HL-60 (cell line): ENCODE results near the gene PDGFA.

ENCODE experiments used
- DNase-seq, 2 experiments: peaks; one replicate each; pipeline ENCODE4 v3.0.0-alpha.2; 2010 to 2020; ENCODE audit warnings: low read depth in 1 of 2, low spot score in 1 of 2
- H3K27ac ChIP-seq: fragments of 250-450 bp; sonication (Bioruptor Pico); replicated peaks from 2 replicates; pipeline ENCODE4 v1.5.1; 2020; ENCODE audit warnings: mild to moderate bottlenecking, moderate library complexity
- H3K27me3 ChIP-seq: fragments of 250-450 bp; sonication (Bioruptor Pico); 2 replicates; pipeline ENCODE4 v1.5.1; 2021; ENCODE audit warnings: mild to moderate bottlenecking, moderate library complexity; ENCODE audit not compliant: insufficient read depth, poor library complexity, severe bottlenecking
- H3K4me3 ChIP-seq: replicated peaks from 2 replicates; pipeline ENCODE4 v1.5.1; 2011; ENCODE audit warnings: mild to moderate bottlenecking, control low read depth, low read length; ENCODE audit not compliant: insufficient read depth
- GABPA ChIP-seq: IDR thresholded peaks from 2 replicates; pipeline ENCODE4 v1.6.1; 2012; ENCODE audit warnings: low read depth
- POLR2AphosphoS5 ChIP-seq: IDR thresholded peaks from 2 replicates; pipeline ENCODE4 v1.6.1; 2012; ENCODE audit warnings: low read depth
- SPI1 ChIP-seq: IDR thresholded peaks from 2 replicates; pipeline ENCODE4 v1.6.1; 2012; ENCODE audit warnings: low read depth, mild to moderate bottlenecking, borderline replicate concordance
- TF ChIP-seq, protein P1 (sequence below): IDR thresholded peaks from 2 replicates; pipeline ENCODE4 v1.6.1; 2012; ENCODE audit warnings: low read depth; ENCODE audit not compliant: insufficient replicate concordance
- TF ChIP-seq, protein P2 (sequence below): IDR thresholded peaks from one replicate; pipeline ENCODE4 v1.5.1; 2011; ENCODE audit warnings: low read length, control low read depth, inconsistent platforms; ENCODE audit not compliant: insufficient read depth

PDGFA gene

DNA sequence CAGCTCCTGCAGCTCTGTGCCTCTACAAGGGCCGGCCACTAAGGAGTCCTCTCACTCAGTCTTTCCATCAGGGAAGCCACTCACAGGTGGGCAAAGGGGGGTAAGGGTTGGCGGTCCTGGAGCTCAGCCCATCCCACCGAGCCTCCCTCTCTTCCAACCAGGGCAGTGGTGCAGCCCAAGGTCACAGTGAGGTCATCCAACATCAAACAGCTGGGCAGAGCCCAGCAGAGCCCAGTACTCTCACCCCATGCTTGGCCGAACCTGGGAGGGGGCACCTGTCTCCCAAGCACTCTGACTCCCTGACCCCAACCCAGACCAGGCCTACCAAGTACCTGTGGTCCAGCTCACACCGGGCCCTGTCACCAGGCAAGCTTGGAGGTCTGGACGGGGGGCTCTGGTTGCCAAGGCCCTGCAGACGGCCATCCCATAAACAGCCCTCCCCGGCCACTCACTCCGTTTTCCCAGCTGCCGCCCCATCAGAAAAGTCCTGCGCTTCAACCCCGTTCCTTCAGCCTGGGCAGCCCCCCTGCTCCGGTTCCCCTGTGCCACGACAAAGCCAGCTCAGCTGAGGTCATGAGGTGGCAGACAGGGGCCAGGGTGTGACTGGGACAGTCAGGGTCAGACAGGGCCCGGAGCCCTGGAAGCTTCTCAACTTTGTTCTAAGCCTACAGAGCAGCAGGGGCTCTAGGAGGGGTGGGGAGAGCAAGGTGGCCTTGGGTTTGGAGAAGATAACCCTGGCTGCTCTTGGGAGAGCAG lies 27.5 kb downstream of the PDGFA start:
- Histone ChIP-seq H3K4me3 (no peak overlapping the region), H3K27me3 (no peaks in the 10 kb centered on the region), H3K27ac (no peak overlapping the region)
- no peak for DNase-seq
- TF ChIP-seq SPI1 (no peak), GABPA (no peak), POLR2AphosphoS5 (no peak)
- TF ChIP-seq, protein P1, sequence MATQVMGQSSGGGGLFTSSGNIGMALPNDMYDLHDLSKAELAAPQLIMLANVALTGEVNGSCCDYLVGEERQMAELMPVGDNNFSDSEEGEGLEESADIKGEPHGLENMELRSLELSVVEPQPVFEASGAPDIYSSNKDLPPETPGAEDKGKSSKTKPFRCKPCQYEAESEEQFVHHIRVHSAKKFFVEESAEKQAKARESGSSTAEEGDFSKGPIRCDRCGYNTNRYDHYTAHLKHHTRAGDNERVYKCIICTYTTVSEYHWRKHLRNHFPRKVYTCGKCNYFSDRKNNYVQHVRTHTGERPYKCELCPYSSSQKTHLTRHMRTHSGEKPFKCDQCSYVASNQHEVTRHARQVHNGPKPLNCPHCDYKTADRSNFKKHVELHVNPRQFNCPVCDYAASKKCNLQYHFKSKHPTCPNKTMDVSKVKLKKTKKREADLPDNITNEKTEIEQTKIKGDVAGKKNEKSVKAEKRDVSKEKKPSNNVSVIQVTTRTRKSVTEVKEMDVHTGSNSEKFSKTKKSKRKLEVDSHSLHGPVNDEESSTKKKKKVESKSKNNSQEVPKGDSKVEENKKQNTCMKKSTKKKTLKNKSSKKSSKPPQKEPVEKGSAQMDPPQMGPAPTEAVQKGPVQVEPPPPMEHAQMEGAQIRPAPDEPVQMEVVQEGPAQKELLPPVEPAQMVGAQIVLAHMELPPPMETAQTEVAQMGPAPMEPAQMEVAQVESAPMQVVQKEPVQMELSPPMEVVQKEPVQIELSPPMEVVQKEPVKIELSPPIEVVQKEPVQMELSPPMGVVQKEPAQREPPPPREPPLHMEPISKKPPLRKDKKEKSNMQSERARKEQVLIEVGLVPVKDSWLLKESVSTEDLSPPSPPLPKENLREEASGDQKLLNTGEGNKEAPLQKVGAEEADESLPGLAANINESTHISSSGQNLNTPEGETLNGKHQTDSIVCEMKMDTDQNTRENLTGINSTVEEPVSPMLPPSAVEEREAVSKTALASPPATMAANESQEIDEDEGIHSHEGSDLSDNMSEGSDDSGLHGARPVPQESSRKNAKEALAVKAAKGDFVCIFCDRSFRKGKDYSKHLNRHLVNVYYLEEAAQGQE, result no peak
- TF ChIP-seq, protein P2, sequence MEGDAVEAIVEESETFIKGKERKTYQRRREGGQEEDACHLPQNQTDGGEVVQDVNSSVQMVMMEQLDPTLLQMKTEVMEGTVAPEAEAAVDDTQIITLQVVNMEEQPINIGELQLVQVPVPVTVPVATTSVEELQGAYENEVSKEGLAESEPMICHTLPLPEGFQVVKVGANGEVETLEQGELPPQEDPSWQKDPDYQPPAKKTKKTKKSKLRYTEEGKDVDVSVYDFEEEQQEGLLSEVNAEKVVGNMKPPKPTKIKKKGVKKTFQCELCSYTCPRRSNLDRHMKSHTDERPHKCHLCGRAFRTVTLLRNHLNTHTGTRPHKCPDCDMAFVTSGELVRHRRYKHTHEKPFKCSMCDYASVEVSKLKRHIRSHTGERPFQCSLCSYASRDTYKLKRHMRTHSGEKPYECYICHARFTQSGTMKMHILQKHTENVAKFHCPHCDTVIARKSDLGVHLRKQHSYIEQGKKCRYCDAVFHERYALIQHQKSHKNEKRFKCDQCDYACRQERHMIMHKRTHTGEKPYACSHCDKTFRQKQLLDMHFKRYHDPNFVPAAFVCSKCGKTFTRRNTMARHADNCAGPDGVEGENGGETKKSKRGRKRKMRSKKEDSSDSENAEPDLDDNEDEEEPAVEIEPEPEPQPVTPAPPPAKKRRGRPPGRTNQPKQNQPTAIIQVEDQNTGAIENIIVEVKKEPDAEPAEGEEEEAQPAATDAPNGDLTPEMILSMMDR, result no peak

DNA sequence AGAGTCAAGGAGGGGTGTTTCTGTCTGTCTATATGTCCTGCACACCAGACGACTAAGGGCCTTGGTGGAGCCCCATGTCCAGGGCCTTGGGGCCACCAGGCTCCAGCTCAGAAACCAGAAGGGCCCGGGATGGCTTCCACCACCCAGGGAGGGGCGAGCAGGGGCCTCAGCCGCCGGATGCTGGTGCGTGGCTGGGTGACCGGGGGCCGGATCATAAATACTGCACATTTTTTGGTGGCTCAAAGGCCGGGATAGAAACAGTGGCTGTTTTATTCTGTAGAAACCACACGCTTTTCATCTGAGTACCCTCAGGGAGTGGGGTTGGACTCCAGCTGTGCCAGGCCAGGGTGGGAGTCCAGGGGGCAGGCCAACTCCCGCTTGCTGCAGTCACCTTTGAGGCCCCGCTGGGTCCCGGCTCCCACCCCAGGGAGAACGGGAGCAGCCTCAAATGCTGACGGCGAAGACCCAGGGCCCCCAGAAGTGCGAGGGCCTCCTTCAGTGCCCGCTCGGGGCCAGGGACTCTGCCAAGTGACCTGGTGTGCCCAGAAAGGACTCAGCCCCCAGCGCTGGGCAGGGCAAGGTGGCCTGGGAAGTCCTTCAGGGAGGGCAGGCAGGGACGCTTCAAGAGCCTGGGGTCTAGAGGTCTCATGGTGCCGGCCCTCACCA lies 28.2 kb downstream of the PDGFA start:
- DNase-seq, result no peak
- H3K4me3 ChIP-seq, result no peak overlapping the region
- TF ChIP-seq, protein P2, result no peak
- TF ChIP-seq GABPA, result no peak
- no peak for TF ChIP-seq SPI1
- no peak for TF ChIP-seq POLR2AphosphoS5
- TF ChIP-seq, protein P1, result no peak

DNA sequence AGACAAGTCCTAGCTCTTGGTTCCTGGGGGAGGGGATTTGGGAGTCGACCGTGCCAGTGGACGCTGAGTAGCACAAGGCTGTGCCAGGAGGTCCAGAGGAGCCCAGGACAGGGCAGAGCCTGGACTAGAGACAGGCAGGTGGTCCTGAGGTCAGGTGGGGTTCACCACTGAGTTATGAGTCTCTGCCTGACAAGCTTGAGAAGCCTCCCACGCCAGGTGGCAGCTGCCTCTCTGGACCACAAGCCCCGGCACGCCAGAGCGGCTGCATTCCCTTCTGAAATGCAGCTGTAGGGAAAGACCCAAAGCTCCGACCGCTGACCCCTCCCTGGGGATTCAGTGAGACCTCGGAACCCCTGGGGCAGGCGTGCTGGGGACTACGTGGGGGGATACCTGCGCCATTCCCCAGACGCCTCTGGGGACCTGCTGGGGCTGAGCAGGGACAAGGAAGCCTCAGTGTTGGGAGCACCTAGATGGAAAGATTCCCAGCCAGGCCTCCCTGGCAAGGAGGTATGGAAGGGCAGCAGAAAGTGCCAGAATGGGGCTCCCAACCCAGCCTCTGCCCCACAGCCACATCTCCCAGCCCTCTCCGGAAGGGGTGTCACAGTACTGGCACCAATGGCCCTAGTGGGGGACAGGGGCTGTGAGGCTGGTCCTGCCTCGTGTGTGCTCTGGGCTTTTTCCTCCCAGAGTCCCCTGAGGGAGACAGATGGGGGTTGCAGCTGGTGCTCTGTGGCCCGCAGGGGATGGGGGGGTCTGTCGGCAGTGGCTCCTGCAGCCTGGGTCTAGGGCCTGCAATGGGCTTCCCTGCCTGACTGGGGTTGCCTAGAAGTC lies 29.0 kb downstream of the PDGFA start:
- Histone ChIP-seq H3K4me3 (no peak overlapping the region), H3K27me3 (no peaks in the 10 kb centered on the region), H3K27ac (no peak overlapping the region)
- no peak for DNase-seq
- no peak for TF ChIP-seq SPI1
- TF ChIP-seq, protein P1, result no peak
- TF ChIP-seq, protein P2, result no peak
- no peak for TF ChIP-seq GABPA
- no peak for TF ChIP-seq POLR2AphosphoS5

More for the DNA sequence above, 28.2 kb downstream of the PDGFA start:
- H3K27ac ChIP-seq, result no peak overlapping the region
- no peaks in the 10 kb centered on the region for H3K27me3 ChIP-seq
